ENCODE results near the gene SSBP4.
"Not testable (repeated sequence)": the region's sequence is repeated elsewhere in the genome, so short reads cannot be mapped to it uniquely, and the experiment has no call there.

SSBP4 gene

GRCh38 chr19:18397242-18398202 is 21.7 kb upstream of the SSBP4 start, which contains the start of gene LRRC25:
Gene LRRC25 (minus strand): TSS chr19:18397622. CDS start chr19:18396963, 659 bp downstream.
- H3K4me2 ChIP-seq = no peak within 1 kb of the TSS
- H3K36me3 ChIP-seq (ENCODE audit: insufficient read depth) = no peaks in the 10 kb centered on the region
- H4K20me1 ChIP-seq (ENCODE audit: insufficient read depth) = no peaks in the 10 kb centered on the region
- no peaks in the 10 kb centered on the region for H3K79me2 ChIP-seq (ENCODE audit: insufficient read depth, low read depth)
- H2AFZ ChIP-seq (ENCODE audit: low read depth) = no peak within 1 kb of the TSS
- peaks cover 8% of the 10 kb centered on the region for H3K4me1 ChIP-seq (ENCODE audit: low read depth, poor library complexity, severe bottlenecking)
- no peak within 1 kb of the TSS for H3K9ac ChIP-seq
- TF ChIP-seq CTCF (conservative IDR thresholded peaks at IDR 0.05; ENCODE audit: low read depth, low read length) = no peak
- H3K4me3 ChIP-seq (IDR thresholded peaks at IDR 0.05; ENCODE audit: insufficient read depth, low read depth, low read length) = no peak within 1 kb of the TSS
- peaks cover 68% of the 10 kb centered on the region for H3K27me3 ChIP-seq (ENCODE audit: insufficient read depth, low read depth)
- no peak within 1 kb of the TSS for H3K27ac ChIP-seq

- H3K27ac ChIP-seq = no peak overlapping the region
- no peak overlapping the region for H3K9ac ChIP-seq
- no peak overlapping the region for H3K4me2 ChIP-seq
- H3K27me3 ChIP-seq (ENCODE audit: insufficient read depth, low read depth) = peaks cover 55% of the 10 kb centered on the region
- no peak overlapping the region for H2AFZ ChIP-seq (ENCODE audit: low read depth)
- no peak for TF ChIP-seq CTCF (conservative IDR thresholded peaks at IDR 0.05; ENCODE audit: low read depth, low read length)
- H3K4me3 ChIP-seq (IDR thresholded peaks at IDR 0.05; ENCODE audit: insufficient read depth, low read depth, low read length) = no peak overlapping the region
- H3K4me1 ChIP-seq (ENCODE audit: low read depth, poor library complexity, severe bottlenecking) = peaks cover 8% of the 10 kb centered on the region
- H3K79me2 ChIP-seq (ENCODE audit: insufficient read depth, low read depth) = no peaks in the 10 kb centered on the region
- no peaks in the 10 kb centered on the region for H4K20me1 ChIP-seq (ENCODE audit: insufficient read depth)
- no peaks in the 10 kb centered on the region for H3K36me3 ChIP-seq (ENCODE audit: insufficient read depth)
Observed at GRCh38 chr19:18399008-18399407, 20.2 kb upstream of the SSBP4 start.

- Histone ChIP-seq H3K4me1 (ENCODE audit: low read depth, poor library complexity, severe bottlenecking) (peaks cover 8% of the 10 kb centered on the region), H3K79me2 (ENCODE audit: insufficient read depth, low read depth) (no peaks in the 10 kb centered on the region), H3K27me3 (ENCODE audit: insufficient read depth, low read depth) (peaks cover 39% of the 10 kb centered on the region), H3K4me3 (IDR thresholded peaks at IDR 0.05; ENCODE audit: insufficient read depth, low read depth, low read length) (no peak overlapping the region), H3K27ac (no peak overlapping the region), H3K9ac (no peak overlapping the region), H4K20me1 (ENCODE audit: insufficient read depth) (no peaks in the 10 kb centered on the region), H3K4me2 (no peak overlapping the region), H3K36me3 (ENCODE audit: insufficient read depth) (no peaks in the 10 kb centered on the region), H2AFZ (ENCODE audit: low read depth) (no peak overlapping the region)
- no peak for TF ChIP-seq CTCF (conservative IDR thresholded peaks at IDR 0.05; ENCODE audit: low read depth, low read length)
Observed at GRCh38 chr19:18401580-18402112, 17.6 kb upstream of the SSBP4 start.

GRCh38 chr19:18402455-18403248 is 16.5 kb upstream of the SSBP4 start:
- not testable (repeated sequence) for H2AFZ ChIP-seq (ENCODE audit: low read depth); H3K27ac ChIP-seq; H3K4me2 ChIP-seq; H3K4me3 ChIP-seq (IDR thresholded peaks at IDR 0.05; ENCODE audit: insufficient read depth, low read depth, low read length); H4K20me1 ChIP-seq (ENCODE audit: insufficient read depth); H3K9ac ChIP-seq; H3K36me3 ChIP-seq (ENCODE audit: insufficient read depth); H3K4me1 ChIP-seq (ENCODE audit: low read depth, poor library complexity, severe bottlenecking); H3K79me2 ChIP-seq (ENCODE audit: insufficient read depth, low read depth)
- H3K27me3 ChIP-seq (ENCODE audit: insufficient read depth, low read depth) = peaks cover 31% of the 10 kb centered on the region

GRCh38 chr19:18405754-18406153 is 13.4 kb upstream of the SSBP4 start:
- not testable (repeated sequence) for H3K4me3 ChIP-seq (IDR thresholded peaks at IDR 0.05; ENCODE audit: insufficient read depth, low read depth, low read length); H3K9ac ChIP-seq; H2AFZ ChIP-seq (ENCODE audit: low read depth); H3K4me2 ChIP-seq; H3K4me1 ChIP-seq (ENCODE audit: low read depth, poor library complexity, severe bottlenecking); H4K20me1 ChIP-seq (ENCODE audit: insufficient read depth); H3K36me3 ChIP-seq (ENCODE audit: insufficient read depth); H3K27ac ChIP-seq; H3K79me2 ChIP-seq (ENCODE audit: insufficient read depth, low read depth)
- H3K27me3 ChIP-seq (ENCODE audit: insufficient read depth, low read depth) = peaks cover 13% of the 10 kb centered on the region; the same call in 1 of the 2 replicates
